Esophagus squamous epithelium (tissue), 5 donors: Measurements from ENCODE around the gene FSTL4. TPM values are rescaled to one million over a fixed set of nuclear protein-coding genes. Genes with fewer than 3 reads are reported as not detected.

ENCODE experiments used
- DNase-seq: peaks from one replicate; lab custom pipeline; 2025; lab: John Stamatoyannopoulos, UW
- H3K27ac ChIP-seq, 4 donors: fragments of 200-600 bp; sonication (generic); one replicate each; pipeline ENCODE4 v1.5.1; 2016 to 2019; ENCODE audit warnings: mild to moderate bottlenecking in 1 of 4
- H3K27me3 ChIP-seq, 4 donors: fragments of 200-600 bp; sonication (generic); 1 replicate in 3 of 4; 2 replicates in 1 of 4; pipeline versions ENCODE4 v1.5.1 to v1.6.0; 2017 to 2021; ENCODE audit warnings: antibody characterized with exemption in 1 of 4
- H3K36me3 ChIP-seq, 3 donors: fragments of 200-600 bp; sonication (generic); one replicate each; pipeline ENCODE4 v1.5.1; 2016 to 2019
- H3K4me1 ChIP-seq, 3 donors: fragments of 200-600 bp; sonication (generic); one replicate each; pipeline ENCODE4 v1.5.1; 2017 to 2019
- H3K4me3 ChIP-seq, 4 donors: fragments of 200-600 bp; sonication (generic); 1 replicate in 3 of 4; 2 replicates in 1 of 4; pipeline ENCODE4 v1.5.1; 2016 to 2019; ENCODE audit warnings: mild to moderate bottlenecking in 2 of 4, moderate library complexity in 1 of 4
- H3K9me3 ChIP-seq, 3 donors: fragments of 200-600 bp; sonication (generic); one replicate each; pipeline ENCODE4 v1.5.1; 2016 to 2019
- POLR2A ChIP-seq, 4 donors: fragments of 450-650 bp; IDR thresholded peaks; one replicate each; pipeline ENCODE4 v1.6.1; 2017; ENCODE audit warnings: antibody characterized with exemption in 4 of 4, mild to moderate bottlenecking in 4 of 4, moderate library complexity in 3 of 4
- WGBS, 2 donors: methylation state at CpG; one replicate each; pipeline ENCODE4 v1.1.5; 2018; 5-methylcytosine and 5-hydroxymethylcytosine counted together
- intact Hi-C: fragments of 100-400 bp; cut with DNase I; formaldehyde crosslinking; loops from one replicate; pipeline ENCODE4 v1.15.0; 2022
- total RNA-seq, 4 donors: library from RNA; depleted of rRNA; stranded (reverse); fragments of >200 nt; gene quantifications; one replicate each; pipeline ENCODE4 v1.1.0, GENCODE V29; 2016
- TF ChIP-seq, protein P1 (sequence below), 6 experiments: fragments of 450-650 bp in 4 of 6; fragments of 200-600 bp in 2 of 6; sonication (generic) in 2 of 6; IDR thresholded peaks; one replicate each; pipeline ENCODE4 v1.5.1; 2016 to 2019; ENCODE audit warnings: antibody characterized with exemption in 6 of 6, mild to moderate bottlenecking in 4 of 6, moderate library complexity in 4 of 6
- donor health status: DM: yes; HTN: yes; CAD: no.

Gene FSTL4
- total RNA-seq, 4 donors from 2014 or later, result 0.53 to 4.1 (median 1.4) TPM

DNA sequence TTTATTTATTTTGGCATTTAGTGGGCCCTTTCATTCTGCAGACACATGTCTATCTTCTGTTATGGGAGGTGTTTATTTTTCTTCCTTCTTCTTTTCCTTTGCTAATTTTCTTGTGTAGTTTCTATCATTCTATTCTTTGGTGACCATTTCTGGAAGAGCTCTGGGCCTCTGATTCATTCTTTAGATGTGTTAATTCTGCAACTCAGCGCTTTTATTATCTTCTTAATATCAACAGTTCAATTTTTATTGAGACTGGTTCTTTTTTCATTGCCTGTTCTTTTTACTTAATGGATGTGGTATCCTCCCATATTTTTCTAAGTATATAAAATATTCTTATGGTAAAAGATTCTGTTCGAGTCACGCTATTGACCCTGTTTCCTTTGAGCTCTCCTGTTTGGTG, 448.5 kb downstream of the FSTL4 start:
- Histone ChIP-seq H3K27ac (no peak overlapping the region), H3K27me3 (no peaks in the 10 kb centered on the region), H3K36me3 (no peaks in the 10 kb centered on the region), H3K4me1 (peaks cover 0 to 13% (median 0%) of the 10 kb centered on the region in 3 donors), H3K4me3 (no peak overlapping the region), H3K9me3 (no peaks in the 10 kb centered on the region)
- WGBS, 2 donors, result 85 to 93% methylated on average over 3 of the region's 3 CpGs
- TF ChIP-seq, protein P1, sequence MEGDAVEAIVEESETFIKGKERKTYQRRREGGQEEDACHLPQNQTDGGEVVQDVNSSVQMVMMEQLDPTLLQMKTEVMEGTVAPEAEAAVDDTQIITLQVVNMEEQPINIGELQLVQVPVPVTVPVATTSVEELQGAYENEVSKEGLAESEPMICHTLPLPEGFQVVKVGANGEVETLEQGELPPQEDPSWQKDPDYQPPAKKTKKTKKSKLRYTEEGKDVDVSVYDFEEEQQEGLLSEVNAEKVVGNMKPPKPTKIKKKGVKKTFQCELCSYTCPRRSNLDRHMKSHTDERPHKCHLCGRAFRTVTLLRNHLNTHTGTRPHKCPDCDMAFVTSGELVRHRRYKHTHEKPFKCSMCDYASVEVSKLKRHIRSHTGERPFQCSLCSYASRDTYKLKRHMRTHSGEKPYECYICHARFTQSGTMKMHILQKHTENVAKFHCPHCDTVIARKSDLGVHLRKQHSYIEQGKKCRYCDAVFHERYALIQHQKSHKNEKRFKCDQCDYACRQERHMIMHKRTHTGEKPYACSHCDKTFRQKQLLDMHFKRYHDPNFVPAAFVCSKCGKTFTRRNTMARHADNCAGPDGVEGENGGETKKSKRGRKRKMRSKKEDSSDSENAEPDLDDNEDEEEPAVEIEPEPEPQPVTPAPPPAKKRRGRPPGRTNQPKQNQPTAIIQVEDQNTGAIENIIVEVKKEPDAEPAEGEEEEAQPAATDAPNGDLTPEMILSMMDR (IDR thresholded peaks at IDR 0.05), result no peak
- TF ChIP-seq POLR2A (IDR thresholded peaks at IDR 0.05), result no peak
- intact Hi-C loops, result no loop called here
- DNase-seq, result no peak

DNA sequence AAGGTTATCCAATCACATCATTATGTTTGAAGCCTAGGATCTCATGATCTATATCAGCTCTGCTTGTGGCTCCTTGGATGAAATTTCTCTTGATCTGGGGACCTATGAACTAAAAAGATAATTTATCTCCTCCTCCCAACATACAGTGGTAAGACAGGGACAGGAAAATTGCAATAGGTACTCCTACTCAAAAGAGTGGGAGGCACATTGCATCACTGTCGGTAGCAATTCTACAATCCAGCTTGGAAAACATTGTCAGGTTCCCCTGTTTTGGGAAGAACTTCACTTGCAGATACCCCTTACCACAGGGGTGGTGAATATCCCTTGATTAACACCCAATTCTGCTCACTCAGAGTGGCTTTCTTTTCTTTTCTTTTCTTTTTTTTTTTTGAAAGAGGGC, 452.8 kb downstream of the FSTL4 start:
- H3K27me3 ChIP-seq, result no peaks in the 10 kb centered on the region
- H3K36me3 ChIP-seq, result no peaks in the 10 kb centered on the region
- H3K9me3 ChIP-seq, result no peaks in the 10 kb centered on the region
- DNase-seq, result no peak
- H3K4me3 ChIP-seq, result no peak overlapping the region
- no peak for TF ChIP-seq POLR2A (IDR thresholded peaks at IDR 0.05)
- TF ChIP-seq, protein P1 (IDR thresholded peaks at IDR 0.05), result no peak
- WGBS, 2 donors, result 80% methylated on average over 1 of the region's 1 CpG
- intact Hi-C loops, result no loop called here
- peaks cover 0 to 13% (median 0%) of the 10 kb centered on the region in 3 donors for H3K4me1 ChIP-seq
- no peak overlapping the region for H3K27ac ChIP-seq

DNA sequence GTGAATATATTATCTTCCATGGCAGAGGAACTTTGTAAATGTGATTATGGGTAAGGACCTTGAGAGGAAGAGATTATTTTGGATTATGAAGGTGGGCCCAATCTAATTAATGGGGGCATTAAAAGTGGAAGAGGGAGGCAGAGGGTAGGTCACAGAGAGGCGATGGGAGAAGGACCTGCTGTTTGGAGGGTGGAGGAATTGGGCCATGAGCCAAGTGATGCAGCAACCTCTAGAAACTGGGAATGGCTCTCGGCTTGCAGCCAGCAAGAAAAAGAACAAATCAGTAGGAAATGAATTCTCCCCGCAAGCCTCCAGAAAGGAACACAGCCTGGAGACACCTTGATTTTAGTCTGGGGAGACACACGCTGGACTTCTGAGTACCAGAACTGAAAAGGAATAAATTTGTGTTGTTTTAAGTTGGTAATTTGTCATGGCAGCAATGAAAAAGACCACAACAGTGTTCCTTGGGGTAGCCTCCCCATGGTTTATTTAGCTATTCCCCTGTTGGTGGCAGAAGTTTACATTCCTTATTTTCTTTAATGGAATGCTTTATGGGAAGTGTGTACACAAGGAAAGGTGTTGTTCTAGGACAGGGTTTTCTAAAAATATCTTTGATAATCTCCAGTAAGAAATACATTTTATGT, 456.9 kb downstream of the FSTL4 start:
- peaks cover 0 to 6% (median 0%) of the 10 kb centered on the region in 3 donors for H3K4me1 ChIP-seq
- no peaks in the 10 kb centered on the region for H3K36me3 ChIP-seq
- intact Hi-C loops, result no loop called here
- H3K27me3 ChIP-seq, result no peaks in the 10 kb centered on the region
- TF ChIP-seq POLR2A (IDR thresholded peaks at IDR 0.05), result no peak
- TF ChIP-seq, protein P1 (IDR thresholded peaks at IDR 0.05), result no peak
- no peak for DNase-seq
- H3K9me3 ChIP-seq, result no peaks in the 10 kb centered on the region
- H3K27ac ChIP-seq, result no peak overlapping the region
- 68 to 73% methylated on average over 4 of the region's 4 CpGs for WGBS, 2 donors
- H3K4me3 ChIP-seq, result no peak overlapping the region

DNA sequence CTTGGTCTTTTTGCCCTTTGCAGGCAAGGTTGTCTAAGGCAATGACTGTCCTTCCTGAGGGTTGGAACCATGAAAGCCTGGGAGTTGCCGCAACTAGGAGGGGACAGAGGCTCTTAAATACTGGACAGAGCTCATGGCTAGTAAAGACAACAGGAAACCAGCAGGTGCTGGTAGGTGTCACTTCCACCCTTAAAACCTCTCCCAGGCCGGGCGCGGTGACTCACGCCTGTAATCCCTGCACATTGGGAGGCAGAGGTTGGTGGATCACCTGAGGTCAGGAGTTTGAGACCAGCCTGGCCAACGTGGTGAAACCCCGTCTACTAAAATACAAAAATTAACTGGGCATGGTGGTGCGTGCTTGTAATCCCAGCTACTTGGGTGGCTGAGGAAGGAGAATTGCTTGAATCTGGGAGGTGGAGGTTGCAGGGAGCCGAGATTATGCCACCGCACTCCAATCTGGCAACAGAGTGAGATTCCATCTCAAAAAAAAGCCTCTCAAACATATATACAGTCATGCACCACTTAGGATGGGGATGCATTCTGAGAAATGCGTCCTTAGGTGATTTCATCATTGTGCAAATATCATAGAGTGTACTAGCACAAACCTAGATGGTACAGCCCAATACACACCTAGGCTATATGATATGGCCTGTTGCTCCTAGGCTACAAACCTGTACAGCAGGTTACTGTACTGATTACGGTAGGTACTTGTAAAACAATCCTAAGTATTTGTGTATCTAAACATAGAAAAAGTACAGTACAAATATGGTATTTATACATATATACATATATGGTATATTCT, 457.9 kb downstream of the FSTL4 start:
- H3K4me1 ChIP-seq, result no peaks in the 10 kb centered on the region
- H3K9me3 ChIP-seq, result no peaks in the 10 kb centered on the region
- WGBS, 2 donors, result 85 to 89% methylated on average over 7 to 9 of the region's 12 CpGs
- DNase-seq, result no peak
- H3K36me3 ChIP-seq, result no peaks in the 10 kb centered on the region
- intact Hi-C loops, result no loop called here
- no peaks in the 10 kb centered on the region for H3K27me3 ChIP-seq
- H3K27ac ChIP-seq, result no peak overlapping the region
- no peak for TF ChIP-seq POLR2A (IDR thresholded peaks at IDR 0.05)
- TF ChIP-seq, protein P1 (IDR thresholded peaks at IDR 0.05), result no peak
- H3K4me3 ChIP-seq, result no peak overlapping the region

DNA sequence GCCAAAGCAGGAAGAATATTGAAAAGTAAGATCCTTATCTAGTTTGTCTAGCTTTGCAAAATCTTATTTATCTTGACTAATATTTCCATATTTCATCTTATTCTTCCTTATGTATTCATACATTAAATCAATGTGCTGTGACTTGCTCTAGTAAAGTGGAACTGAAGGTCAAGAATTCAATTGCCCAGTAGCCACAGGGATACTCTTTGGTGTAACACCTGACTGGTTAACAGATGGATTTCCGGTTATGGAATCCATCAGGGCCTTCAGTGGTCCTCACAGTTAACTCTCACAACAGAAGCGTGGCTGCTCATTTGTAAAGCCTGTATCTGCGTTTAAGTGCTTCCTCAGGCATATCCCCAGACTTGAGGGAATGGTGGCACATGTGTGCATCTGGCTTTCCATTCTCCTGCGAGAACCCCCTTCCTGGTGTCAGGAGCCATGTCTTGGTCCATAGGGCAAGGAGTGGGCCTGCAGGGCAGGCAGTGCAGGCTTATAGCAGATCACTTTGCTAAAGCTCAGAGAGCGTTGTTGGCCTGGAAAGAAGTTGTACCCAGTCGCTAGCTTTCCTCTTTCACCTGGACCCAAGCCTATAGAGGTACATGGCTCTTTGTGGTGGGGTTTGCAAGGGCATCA, 461.3 kb downstream of the FSTL4 start:
- no peaks in the 10 kb centered on the region for H3K9me3 ChIP-seq
- no peaks in the 10 kb centered on the region for H3K27me3 ChIP-seq
- H3K27ac ChIP-seq, result no peak overlapping the region
- no peaks in the 10 kb centered on the region for H3K4me1 ChIP-seq
- 92 to 96% methylated on average over 3 to 4 of the region's 6 CpGs for WGBS, 2 donors
- H3K4me3 ChIP-seq, result no peak overlapping the region
- no peaks in the 10 kb centered on the region for H3K36me3 ChIP-seq
- no peak for DNase-seq
- TF ChIP-seq POLR2A (IDR thresholded peaks at IDR 0.05), result no peak
- TF ChIP-seq, protein P1 (IDR thresholded peaks at IDR 0.05), result no peak
- intact Hi-C loops, result no loop called here
